Fibroblast of lung (primary cell): Measurements from ENCODE around the gene RYR2. TPM values are rescaled to one million over a fixed set of nuclear protein-coding genes. Genes with fewer than 3 reads are reported as not detected.

Source experiments
- DNase-seq, 2 donors: peaks; one replicate each; pipeline versions ENCODE4 v3.0.0 to v3.0.0-alpha.2; 2010; ENCODE audit warnings: low read depth in 2 of 2
- H2AFZ ChIP-seq: 2 replicates; pipeline ENCODE4 v1.5.1; 2012; ENCODE audit warnings: low read length, control low read depth, inconsistent platforms
- H3K27ac ChIP-seq: 2 replicates; pipeline ENCODE4 v1.5.1; 2011; ENCODE audit warnings: low read length, control low read depth; ENCODE audit not compliant: insufficient read depth
- H3K27me3 ChIP-seq: 2 replicates; pipeline ENCODE4 v1.5.1; 2011; ENCODE audit warnings: mild to moderate bottlenecking, low read length; ENCODE audit not compliant: control insufficient read depth, insufficient read depth
- H3K36me3 ChIP-seq: 2 replicates; pipeline ENCODE4 v1.5.1; 2011; ENCODE audit warnings: low read length; ENCODE audit not compliant: control insufficient read depth, insufficient read depth
- H3K4me1 ChIP-seq: 2 replicates; pipeline ENCODE4 v1.5.1; 2011; ENCODE audit warnings: low read length; ENCODE audit not compliant: control insufficient read depth, insufficient read depth; ENCODE audit errors: extremely low read depth
- H3K4me2 ChIP-seq: 2 replicates; pipeline ENCODE4 v1.5.1; 2011; ENCODE audit warnings: low read length, control low read depth; ENCODE audit not compliant: insufficient read depth; ENCODE audit errors: extremely low read depth
- H3K4me3 ChIP-seq, 4 experiments: fragments of 200-600 bp in 1 of 4; sonication (generic) in 1 of 4; replicated peaks in 1 of 4; 2 replicates each; pipeline ENCODE4 v1.5.1; 2011 to 2016; ENCODE audit warnings: low read length in 4 of 4, low read depth in 3 of 4, mild to moderate bottlenecking in 3 of 4, control low read depth in 2 of 4, inconsistent platforms in 1 of 4, mixed read lengths in 1 of 4; ENCODE audit not compliant: insufficient read depth in 1 of 4; ENCODE audit errors: control extremely low read depth in 1 of 4
- H3K79me2 ChIP-seq: 2 replicates; pipeline ENCODE4 v1.5.1; 2012; ENCODE audit warnings: mild to moderate bottlenecking, low read length, inconsistent platforms; ENCODE audit not compliant: control insufficient read depth, insufficient read depth
- H3K9ac ChIP-seq: 2 replicates; pipeline ENCODE4 v1.5.1; 2011; ENCODE audit warnings: mild to moderate bottlenecking, low read length, control low read depth; ENCODE audit not compliant: insufficient read depth
- H3K9me3 ChIP-seq: 2 replicates; pipeline ENCODE4 v1.5.1; 2012; ENCODE audit warnings: low read depth, low read length; ENCODE audit not compliant: control insufficient read depth, insufficient read depth
- H4K20me1 ChIP-seq: 2 replicates; pipeline ENCODE4 v1.5.1; 2011; ENCODE audit warnings: low read length; ENCODE audit not compliant: control insufficient read depth, insufficient read depth; ENCODE audit errors: extremely low read depth
- CTCF ChIP-seq, 2 donors: IDR thresholded peaks in 1 of 2; conservative IDR thresholded peaks in 1 of 2; 1 replicate in 1 of 2; 2 replicates in 1 of 2; pipeline ENCODE4 v1.5.1; 2011 to 2012; ENCODE audit warnings: low read length in 2 of 2, control low read depth in 1 of 2, inconsistent platforms in 1 of 2, low read depth in 1 of 2, mild to moderate bottlenecking in 1 of 2
- EZH2 ChIP-seq: IDR thresholded peaks from 2 replicates; pipeline ENCODE4 v1.5.1; 2012; ENCODE audit warnings: low read length, control low read depth, mild to moderate bottlenecking; ENCODE audit errors: missing control alignments
- polyA plus RNA-seq, 2 donors: library from polyadenylated mRNA; depleted of rRNA in 1 of 2; stranded (reverse) in 1 of 2; unstranded in 1 of 2; fragments of >200 nt; gene quantifications; 2 replicates each; pipeline ENCODE4 v1.2.1, GENCODE V29; 2011 to 2012; ENCODE audit warnings: missing spikeins in 1 of 2
- total RNA-seq: library from RNA; depleted of rRNA; stranded (reverse); fragments of >200 nt; gene quantifications from 2 replicates; pipeline ENCODE4 v1.2.1, GENCODE V29; 2014

RYR2 gene
- total and polyA plus RNA-seq, 2 donors (not counting 1 experiment from before 2014, with no cell fraction given) = 0.06 to 0.17 TPM

DNA sequence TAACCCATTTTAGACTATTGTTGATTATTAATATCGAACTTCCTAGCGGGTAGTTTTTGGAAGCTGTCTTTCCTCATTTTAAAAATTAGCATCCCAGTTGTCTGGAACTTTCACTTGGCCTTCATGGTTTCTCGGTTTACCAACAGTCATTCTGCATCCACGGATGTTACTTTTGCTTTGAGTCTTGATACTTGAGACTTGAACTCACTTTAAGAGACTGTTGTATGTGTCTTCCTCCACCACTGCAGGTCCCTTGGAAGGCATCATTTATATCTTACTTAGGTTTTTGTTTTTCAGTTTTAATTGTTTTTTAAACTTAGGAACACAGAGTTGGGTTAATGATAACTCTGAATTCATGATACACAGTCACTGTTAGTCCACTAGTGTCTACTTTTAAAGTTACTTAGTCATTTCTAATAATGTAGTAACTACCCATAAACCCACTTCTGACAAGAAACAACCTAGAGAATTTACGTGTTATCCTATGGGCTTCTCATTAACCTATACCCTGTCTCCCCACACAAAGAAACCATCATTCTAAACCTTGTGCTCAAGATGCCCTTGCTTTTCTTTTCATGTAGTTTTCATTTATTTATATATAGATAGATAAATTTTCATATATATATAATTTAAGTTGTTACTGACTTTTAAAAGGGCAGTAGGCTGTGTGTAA, 696.1 kb downstream of the RYR2 start:
- no peaks in the 10 kb centered on the region for H3K27me3 ChIP-seq
- no peaks in the 10 kb centered on the region for H3K4me1 ChIP-seq
- DNase-seq = no peak
- no peaks in the 10 kb centered on the region for H3K9me3 ChIP-seq
- no peak overlapping the region for H3K4me3 ChIP-seq
- no peaks in the 10 kb centered on the region for H3K36me3 ChIP-seq
- no peaks in the 10 kb centered on the region for H4K20me1 ChIP-seq
- H3K9ac ChIP-seq = no peak overlapping the region
- no peak overlapping the region for H3K4me2 ChIP-seq
- TF ChIP-seq CTCF (conservative IDR thresholded peaks at IDR 0.05 in 1 of 2, IDR thresholded peaks at IDR 0.05 in 1 of 2; ENCODE audit: low read depth in 1 of 2, low read length in 2 of 2) (no peak), EZH2 (no peak)
- no peak overlapping the region for H2AFZ ChIP-seq
- H3K79me2 ChIP-seq = no peaks in the 10 kb centered on the region
- H3K27ac ChIP-seq = no peak overlapping the region

GRCh38 chr1:237740846-237741245, 698.9 kb downstream of the RYR2 start:
- H3K4me1 ChIP-seq = no peaks in the 10 kb centered on the region
- no peak for TF ChIP-seq CTCF (conservative IDR thresholded peaks at IDR 0.05 in 1 of 2, IDR thresholded peaks at IDR 0.05 in 1 of 2; ENCODE audit: low read depth in 1 of 2, low read length in 2 of 2)
- TF ChIP-seq EZH2 = no peak

GRCh38 chr1:237745545-237745944, 703.6 kb downstream of the RYR2 start:
- no peak overlapping the region for H2AFZ ChIP-seq
- no peak for DNase-seq

More at GRCh38 chr1:237740846-237741245, 698.9 kb downstream of the RYR2 start:
- Histone ChIP-seq H2AFZ (no peak overlapping the region), H3K4me2 (no peak overlapping the region), H3K36me3 (no peaks in the 10 kb centered on the region), H3K9ac (no peak overlapping the region), H3K79me2 (no peaks in the 10 kb centered on the region), H4K20me1 (no peaks in the 10 kb centered on the region), H3K27ac (no peak overlapping the region), H3K4me3 (no peak overlapping the region), H3K9me3 (no peaks in the 10 kb centered on the region), H3K27me3 (no peaks in the 10 kb centered on the region)
- no peak for DNase-seq

More at GRCh38 chr1:237745545-237745944, 703.6 kb downstream of the RYR2 start:
- Histone ChIP-seq H3K4me1 (no peaks in the 10 kb centered on the region), H3K79me2 (no peaks in the 10 kb centered on the region), H3K9ac (no peak overlapping the region), H3K27me3 (no peaks in the 10 kb centered on the region), H3K4me3 (no peak overlapping the region), H3K9me3 (no peaks in the 10 kb centered on the region), H4K20me1 (no peaks in the 10 kb centered on the region), H3K27ac (no peak overlapping the region), H3K36me3 (no peaks in the 10 kb centered on the region), H3K4me2 (no peak overlapping the region)
- TF ChIP-seq CTCF (conservative IDR thresholded peaks at IDR 0.05 in 1 of 2, IDR thresholded peaks at IDR 0.05 in 1 of 2; ENCODE audit: low read depth in 1 of 2, low read length in 2 of 2) (no peak), EZH2 (no peak)
